IPS-18a (cell line): ENCODE data around the gene HNRNPAB.

Source experiments
- H3K27ac ChIP-seq: one replicate; pipeline ENCODE4 v1.5.1; 2013; ENCODE audit warnings: low read length
- H3K27me3 ChIP-seq: one replicate; pipeline ENCODE4 v1.6.1; 2013; ENCODE audit warnings: mild to moderate bottlenecking, low read length; ENCODE audit not compliant: control insufficient read depth, insufficient read depth
- H3K36me3 ChIP-seq: one replicate; pipeline ENCODE4 v1.6.1; 2013; ENCODE audit warnings: low read depth, low read length; ENCODE audit not compliant: control insufficient read depth
- H3K4me1 ChIP-seq: one replicate; pipeline ENCODE4 v1.6.1; 2013; ENCODE audit warnings: low read depth, low read length; ENCODE audit not compliant: control insufficient read depth
- H3K4me3 ChIP-seq: one replicate; pipeline ENCODE4 v1.5.1; 2013; ENCODE audit warnings: low read length
- H3K9ac ChIP-seq: one replicate; pipeline ENCODE4 v1.6.1; 2013; ENCODE audit warnings: mild to moderate bottlenecking, low read length, moderate library complexity
- H3K9me3 ChIP-seq: one replicate; pipeline ENCODE4 v1.6.1; 2013; ENCODE audit warnings: low read depth, low read length; ENCODE audit not compliant: control insufficient read depth

HNRNPAB gene

DNA sequence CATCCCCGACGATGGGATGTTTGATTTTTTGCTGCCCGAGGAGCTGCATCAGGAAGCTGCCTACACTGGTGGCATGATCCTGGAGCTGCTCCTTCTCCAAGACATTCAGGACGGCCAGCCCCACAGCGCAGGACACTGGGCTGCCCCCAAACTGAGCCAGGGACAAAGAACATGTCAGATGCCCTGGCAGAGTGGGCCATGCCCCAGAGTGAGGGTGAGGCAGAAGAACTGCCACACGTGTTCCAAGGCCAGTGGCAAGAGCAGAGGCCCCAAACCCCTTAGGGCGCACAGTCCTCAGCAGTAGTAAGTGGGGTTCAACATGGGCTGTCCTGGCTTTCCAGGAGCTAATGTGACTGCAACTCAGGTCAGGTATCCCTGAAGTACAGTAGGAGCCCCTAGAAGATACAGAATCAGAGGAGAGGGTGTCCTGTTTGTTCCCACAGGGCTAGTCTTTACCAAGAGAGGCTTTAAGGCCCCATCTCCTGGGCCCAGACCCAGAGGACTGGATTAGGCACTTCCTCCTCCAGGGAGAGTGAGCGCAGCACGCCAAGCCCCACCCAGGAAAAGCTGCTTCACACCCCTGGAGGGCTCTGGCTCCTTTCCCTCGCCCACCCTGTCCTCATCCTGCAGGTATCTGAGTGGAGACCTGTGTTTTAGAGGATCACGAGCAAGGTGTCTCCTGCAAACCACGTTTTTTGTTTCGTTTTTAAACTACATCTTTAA lies 11.1 kb downstream of the HNRNPAB start:
- Histone ChIP-seq H3K27me3 (no peaks in the 10 kb centered on the region), H3K4me1 (no peaks in the 10 kb centered on the region), H3K9me3 (no peaks in the 10 kb centered on the region), H3K27ac (no peak overlapping the region), H3K4me3 (no peak overlapping the region), H3K36me3 (peaks cover 63% of the 10 kb centered on the region), H3K9ac (no peak overlapping the region)

DNA sequence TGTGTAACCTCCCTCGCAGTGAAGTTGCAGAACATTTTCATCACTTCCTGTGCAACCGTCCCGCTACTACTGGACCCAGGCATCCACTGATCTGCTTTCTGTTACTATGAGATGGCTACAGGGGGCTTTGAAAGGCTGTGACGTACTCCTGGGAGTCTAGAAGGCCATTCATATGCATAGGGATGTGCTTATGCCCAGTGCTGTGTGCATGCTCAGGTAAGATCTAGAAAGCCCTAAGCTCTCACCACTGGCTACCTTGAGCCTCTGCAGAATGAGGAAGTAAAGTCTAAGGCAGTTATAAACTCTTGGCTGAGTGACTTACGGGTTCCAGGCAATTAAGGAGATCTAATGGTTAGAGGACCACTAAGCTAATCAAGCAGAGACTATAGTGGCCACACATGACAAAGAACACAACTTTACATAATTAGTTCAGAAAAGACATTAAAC lies 11.8 kb downstream of the HNRNPAB start:
- Histone ChIP-seq H3K4me1 (no peaks in the 10 kb centered on the region), H3K27me3 (no peaks in the 10 kb centered on the region), H3K9ac (no peak overlapping the region), H3K9me3 (no peaks in the 10 kb centered on the region), H3K4me3 (no peak overlapping the region), H3K36me3 (peaks cover 56% of the 10 kb centered on the region), H3K27ac (no peak overlapping the region)

DNA sequence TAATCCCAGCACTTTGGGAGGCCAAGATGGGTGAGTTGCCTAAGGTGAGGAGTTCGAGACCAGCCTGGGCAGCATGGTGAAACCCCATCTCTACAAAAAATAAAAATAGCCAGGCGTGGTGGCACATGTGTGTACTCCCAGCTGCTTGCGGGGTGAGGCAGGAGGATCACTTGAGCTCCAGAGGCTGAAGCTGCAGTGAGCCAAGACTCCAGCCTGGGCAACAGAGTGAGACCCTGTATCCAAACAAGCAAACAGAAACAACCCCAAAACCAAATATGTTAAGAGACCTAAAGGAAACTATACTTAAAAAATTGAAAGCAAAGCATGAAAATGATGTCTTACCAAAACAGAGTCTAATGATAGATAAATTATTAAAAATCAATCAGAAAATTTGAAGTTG lies 12.4 kb downstream of the HNRNPAB start:
- Histone ChIP-seq H3K9me3 (no peaks in the 10 kb centered on the region), H3K4me3 (no peak overlapping the region), H3K36me3 (peaks cover 55% of the 10 kb centered on the region), H3K4me1 (no peaks in the 10 kb centered on the region), H3K27me3 (no peaks in the 10 kb centered on the region), H3K27ac (no peak overlapping the region), H3K9ac (no peak overlapping the region)

DNA sequence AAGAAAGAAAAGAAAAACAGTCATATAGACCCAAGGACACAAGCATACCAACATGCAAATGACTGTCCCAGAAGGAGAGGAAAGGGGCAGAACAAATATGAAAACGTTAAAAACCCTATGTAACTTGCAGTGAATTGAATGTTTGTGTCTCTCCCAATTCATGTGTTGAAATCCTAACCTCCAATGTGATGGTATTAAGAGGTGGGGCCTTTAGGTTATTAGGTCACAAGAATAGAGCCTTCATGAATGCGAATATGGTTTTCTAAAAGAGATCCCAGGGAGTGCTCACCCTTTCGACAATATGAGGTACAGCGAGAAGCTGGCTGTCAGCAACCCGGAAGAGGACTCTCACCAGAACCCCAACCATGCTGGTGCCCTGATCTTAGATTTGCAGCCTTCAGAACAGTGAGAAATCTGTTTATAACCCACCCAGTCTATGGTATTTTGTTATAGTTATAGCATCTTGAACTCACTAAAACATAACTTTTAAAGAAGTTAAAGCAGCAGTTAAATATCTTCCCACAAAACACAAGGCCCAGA lies 14.0 kb downstream of the HNRNPAB start:
- H3K27me3 ChIP-seq: no peaks in the 10 kb centered on the region
- no peaks in the 10 kb centered on the region for H3K9me3 ChIP-seq
- H3K4me3 ChIP-seq: no peak overlapping the region
- H3K4me1 ChIP-seq: peaks cover 6% of the 10 kb centered on the region
- peaks cover 41% of the 10 kb centered on the region for H3K36me3 ChIP-seq
- no peak overlapping the region for H3K27ac ChIP-seq
- no peak overlapping the region for H3K9ac ChIP-seq

DNA sequence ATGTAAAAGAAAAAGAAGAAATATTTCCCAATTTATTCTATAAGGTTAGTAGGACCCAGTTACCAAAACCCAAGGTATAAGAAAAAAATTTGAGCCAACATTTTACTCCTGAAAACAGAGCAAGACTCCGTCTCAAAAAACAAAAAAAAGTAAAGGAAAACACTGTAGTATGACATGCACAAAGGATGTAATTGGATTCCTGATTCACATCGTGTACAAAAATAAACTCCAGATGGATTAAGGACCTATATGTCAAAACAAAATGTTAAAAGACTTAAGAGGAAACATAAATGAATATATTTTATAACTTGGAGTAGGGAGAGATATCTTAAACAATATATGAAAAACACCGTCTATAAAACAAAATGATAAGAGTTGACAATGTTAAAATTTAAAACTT lies 14.5 kb downstream of the HNRNPAB start:
- no peak overlapping the region for H3K9ac ChIP-seq
- H3K4me3 ChIP-seq: no peak overlapping the region
- no peaks in the 10 kb centered on the region for H3K27me3 ChIP-seq
- H3K27ac ChIP-seq: no peak overlapping the region
- peaks cover 35% of the 10 kb centered on the region for H3K36me3 ChIP-seq
- H3K4me1 ChIP-seq: peaks cover 10% of the 10 kb centered on the region
- no peaks in the 10 kb centered on the region for H3K9me3 ChIP-seq

DNA sequence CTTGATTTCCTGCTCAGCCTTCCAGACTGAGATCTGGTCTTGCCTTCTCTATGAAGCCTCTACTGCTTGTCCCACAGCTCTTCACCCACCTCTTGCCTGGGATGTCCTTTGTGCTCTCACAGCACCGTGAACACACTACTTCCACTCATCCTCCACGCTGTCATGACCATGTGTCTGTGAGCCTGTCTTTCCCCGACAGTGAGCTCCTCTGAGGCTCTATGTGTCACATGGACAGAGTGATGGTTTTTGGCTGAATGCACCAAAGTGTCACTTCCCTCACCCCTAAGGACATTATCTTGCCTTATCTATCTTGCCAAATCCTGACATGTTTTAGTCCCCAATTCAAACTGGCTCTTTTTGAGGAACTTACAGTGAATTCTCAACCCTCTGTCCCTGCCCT lies 16.9 kb downstream of the HNRNPAB start:
- no peaks in the 10 kb centered on the region for H3K27me3 ChIP-seq

DNA sequence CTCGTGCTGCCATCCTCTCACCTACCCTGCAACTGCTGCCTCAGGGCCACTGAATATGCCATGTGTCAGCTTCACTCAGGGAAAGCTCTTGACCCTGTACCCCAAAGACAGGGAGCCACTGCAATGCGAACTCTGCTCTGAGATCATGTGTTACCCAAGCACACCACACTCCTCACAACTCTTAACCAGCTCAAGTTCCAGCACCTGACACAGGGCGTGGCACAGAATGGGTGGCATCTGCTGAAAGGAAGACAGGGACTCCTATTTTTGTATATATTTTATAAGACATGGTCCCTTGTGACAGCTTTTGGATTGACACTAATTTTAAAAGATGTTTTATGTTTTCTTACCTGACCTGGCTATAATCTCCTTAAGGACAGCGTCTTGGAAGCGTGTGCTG lies 17.5 kb downstream of the HNRNPAB start:
- H3K4me3 ChIP-seq: no peak overlapping the region
- H3K36me3 ChIP-seq: peaks cover 12% of the 10 kb centered on the region
- H3K27ac ChIP-seq: no peak overlapping the region
- no peak overlapping the region for H3K9ac ChIP-seq
- no peaks in the 10 kb centered on the region for H3K27me3 ChIP-seq
- H3K9me3 ChIP-seq: no peaks in the 10 kb centered on the region
- peaks cover 17% of the 10 kb centered on the region for H3K4me1 ChIP-seq

More for the DNA sequence above, 16.9 kb downstream of the HNRNPAB start:
- no peaks in the 10 kb centered on the region for H3K9me3 ChIP-seq
- H3K9ac ChIP-seq: no peak overlapping the region
- peaks cover 17% of the 10 kb centered on the region for H3K4me1 ChIP-seq
- peaks cover 18% of the 10 kb centered on the region for H3K36me3 ChIP-seq
- H3K4me3 ChIP-seq: no peak overlapping the region
- no peak overlapping the region for H3K27ac ChIP-seq

DNA sequence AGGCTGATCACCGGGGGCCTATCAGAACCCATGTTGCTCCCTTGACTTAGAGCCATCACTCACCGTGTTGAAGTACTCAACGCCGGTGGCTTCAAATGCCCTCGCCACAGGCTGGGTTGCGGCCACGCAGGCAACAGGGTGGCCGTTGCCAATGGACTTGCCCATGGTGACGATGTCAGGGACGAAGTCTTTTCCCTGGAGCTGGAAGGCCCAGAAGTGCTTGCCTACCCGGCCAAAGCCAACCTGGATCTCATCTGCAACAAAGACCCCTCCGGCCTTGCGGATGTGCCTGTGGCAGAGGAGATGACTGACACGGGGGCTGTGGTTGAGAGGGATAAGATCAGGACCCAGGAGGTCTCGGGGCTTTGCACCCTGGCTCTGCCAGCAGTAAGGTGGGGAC lies 18.0 kb downstream of the HNRNPAB start:
- Histone ChIP-seq H3K4me1 (peaks cover 17% of the 10 kb centered on the region), H3K9me3 (no peaks in the 10 kb centered on the region), H3K9ac (no peak overlapping the region), H3K27ac (no peak overlapping the region), H3K27me3 (no peaks in the 10 kb centered on the region), H3K36me3 (peaks cover 11% of the 10 kb centered on the region), H3K4me3 (no peak overlapping the region)

DNA sequence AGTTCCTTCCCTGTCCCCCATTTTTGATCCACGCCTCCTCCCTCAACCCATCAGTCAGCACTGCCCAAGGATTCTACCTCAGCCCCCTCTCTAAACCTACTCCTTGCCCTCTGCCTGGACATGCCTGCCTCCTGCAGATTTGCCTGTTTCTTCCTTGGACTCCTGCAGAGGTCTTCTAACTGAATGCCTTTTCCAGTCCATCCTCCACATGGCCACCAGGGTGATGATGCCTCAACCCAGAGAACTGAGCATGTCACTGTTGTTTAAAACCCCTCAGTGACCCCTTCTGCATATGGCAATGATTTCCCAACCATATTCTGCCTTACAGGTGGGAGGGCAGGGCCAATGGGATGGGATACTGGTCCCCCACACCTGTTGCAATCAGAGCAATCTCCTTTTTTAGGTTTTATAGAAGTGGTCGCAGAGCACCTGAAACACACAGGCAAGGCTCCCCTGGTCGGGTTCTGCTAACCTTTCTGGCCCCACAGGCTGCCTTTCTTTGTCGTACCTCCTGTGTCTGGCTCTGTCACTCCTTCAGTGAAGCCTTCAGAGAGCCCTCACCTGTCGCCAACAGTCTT lies 19.0 kb downstream of the HNRNPAB start:
- H3K36me3 ChIP-seq: peaks cover 15% of the 10 kb centered on the region
- H3K4me1 ChIP-seq: peaks cover 17% of the 10 kb centered on the region
- no peak overlapping the region for H3K9ac ChIP-seq
- no peaks in the 10 kb centered on the region for H3K27me3 ChIP-seq
- H3K27ac ChIP-seq: no peak overlapping the region
- H3K4me3 ChIP-seq: no peak overlapping the region
- H3K9me3 ChIP-seq: no peaks in the 10 kb centered on the region

DNA sequence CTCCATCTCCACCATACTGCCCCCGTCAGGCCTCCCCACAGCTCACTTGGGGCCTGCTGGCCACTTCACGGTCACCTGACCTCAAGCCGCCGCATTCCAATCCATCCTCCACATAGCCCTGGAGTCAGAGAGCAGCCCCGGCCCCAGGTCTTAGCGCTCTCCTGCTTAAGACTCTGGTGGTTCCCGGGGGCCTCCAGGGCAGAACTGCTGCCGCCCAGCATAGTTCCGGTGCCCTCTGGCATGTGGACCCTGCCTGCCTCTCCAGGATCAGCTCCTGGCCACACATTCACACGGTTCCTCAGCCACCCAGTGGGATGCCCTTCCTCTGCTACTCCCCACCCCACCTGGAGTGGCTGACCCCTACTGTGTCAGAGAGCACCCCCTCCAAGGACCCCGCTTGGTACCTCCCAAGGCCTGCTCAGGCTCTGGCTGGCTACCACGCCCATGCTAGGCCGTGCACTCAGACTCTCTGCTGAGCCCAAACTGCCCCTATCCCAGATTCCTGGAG lies 19.5 kb downstream of the HNRNPAB start:
- Histone ChIP-seq H3K36me3 (peaks cover 21% of the 10 kb centered on the region), H3K27me3 (no peaks in the 10 kb centered on the region), H3K4me3 (no peak overlapping the region), H3K9ac (no peak overlapping the region), H3K4me1 (peaks cover 17% of the 10 kb centered on the region), H3K9me3 (no peaks in the 10 kb centered on the region), H3K27ac (no peak overlapping the region)

DNA sequence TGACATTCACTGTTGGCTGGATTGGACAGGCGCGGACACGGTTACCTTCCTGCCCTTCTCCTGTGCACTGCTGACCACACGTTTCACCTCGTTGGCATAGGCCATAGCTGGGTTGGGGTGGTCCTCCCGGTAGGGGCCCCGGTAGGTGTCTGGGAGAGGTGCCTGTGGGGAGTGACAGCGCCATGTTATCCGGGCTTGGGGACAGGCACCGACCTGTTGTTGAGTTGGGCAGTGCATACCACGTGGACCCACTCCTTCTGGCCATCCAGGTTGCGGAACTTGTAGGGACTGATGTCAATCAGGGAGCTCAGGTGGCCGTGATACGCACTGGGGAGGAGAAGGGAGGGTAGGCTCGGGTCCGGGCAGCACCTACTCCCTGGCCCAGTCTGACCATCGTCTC lies 20.1 kb downstream of the HNRNPAB start:
- no peaks in the 10 kb centered on the region for H3K27me3 ChIP-seq
- peaks cover 24% of the 10 kb centered on the region for H3K36me3 ChIP-seq
- no peak overlapping the region for H3K4me3 ChIP-seq
- no peak overlapping the region for H3K27ac ChIP-seq
- H3K4me1 ChIP-seq: peaks cover 17% of the 10 kb centered on the region
- H3K9ac ChIP-seq: no peak overlapping the region
- no peaks in the 10 kb centered on the region for H3K9me3 ChIP-seq

DNA sequence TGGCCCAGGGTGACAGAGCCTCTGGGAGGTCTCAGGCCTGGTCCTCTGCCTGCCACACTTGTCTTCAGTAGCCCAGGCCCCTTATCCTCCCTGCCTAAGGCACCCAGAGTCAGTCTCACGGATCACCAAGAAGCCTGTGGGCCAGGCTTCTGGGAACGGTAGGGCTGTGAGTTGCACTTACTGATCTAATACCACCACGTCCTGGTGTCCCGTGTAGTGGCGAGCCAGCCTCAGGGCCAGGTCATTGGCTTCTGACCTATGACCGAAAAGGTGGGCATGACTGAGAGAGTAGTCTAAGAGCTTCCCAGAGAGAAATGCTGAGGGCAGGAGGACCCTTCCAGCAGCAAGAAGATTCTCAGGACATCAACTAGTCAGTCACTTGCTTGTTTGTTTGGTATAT lies 20.8 kb downstream of the HNRNPAB start:
- no peak overlapping the region for H3K4me3 ChIP-seq
- no peak overlapping the region for H3K9ac ChIP-seq
- H3K27me3 ChIP-seq: no peaks in the 10 kb centered on the region
- H3K9me3 ChIP-seq: no peaks in the 10 kb centered on the region
- peaks cover 17% of the 10 kb centered on the region for H3K4me1 ChIP-seq
- H3K36me3 ChIP-seq: peaks cover 30% of the 10 kb centered on the region
- H3K27ac ChIP-seq: no peak overlapping the region
